Measurements from ENCODE around the gene EDAR. TPM values are rescaled to one million over a fixed set of nuclear protein-coding genes. Genes with fewer than 3 reads are reported as not detected.

The EDAR gene
- total and polyA plus RNA-seq, 10 of the 15 experiments (the other 5 are each of a cell fraction or from before 2014, with no cell fraction given): 0.04 TPM; not detected in 9

DNA sequence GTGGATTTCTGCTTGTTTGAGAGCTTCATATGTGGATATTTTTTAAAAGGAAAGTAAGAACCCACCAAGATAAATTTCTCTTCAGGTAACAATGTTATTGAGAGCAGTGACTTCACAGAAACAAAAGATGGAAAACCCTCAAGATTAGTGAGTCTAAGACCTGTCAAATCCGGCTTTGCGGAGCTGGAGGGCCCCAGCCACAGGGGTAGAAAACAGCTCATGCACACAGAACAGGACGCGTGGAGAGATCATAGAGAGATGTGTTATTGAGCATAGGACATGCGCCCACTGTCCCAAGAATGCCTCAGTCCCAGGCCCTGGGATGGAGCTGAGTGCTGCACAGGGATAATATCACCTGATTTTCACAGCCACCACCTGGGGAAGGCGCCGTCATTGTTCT, 21.3 kb downstream of the EDAR start:
- ChIA-PET RAD21 (ENCODE audit: unreplicated experiment) (no interaction called here), CTCF (no interaction called here), SMC1A (ENCODE audit: uncharacterized antibody, unreplicated experiment) (interaction anchor here (1.2 kb wide), 1 partner anchor 18 kb away, joined by 4 read pairs; no protein-coding TSS in a partner anchor), POLR2A (no interaction called here)
- FAIRE-seq (no peak), ATAC-seq (no peak), DNase-seq (ENCODE audit: low read depth, low spot score) (no peak)
- 30% methylated on average over 7 of the region's 7 CpGs for WGBS (ENCODE audit: insufficient coverage, insufficient replicate concordance, low lambda C conversion rate, missing lambda C conversion rate)
- intact Hi-C loops (cut with micrococcal nuclease; ENCODE audit: unreplicated experiment): no loop called here
- H3K4me2 ChIP-seq (ENCODE audit: control insufficient read depth, insufficient read depth): no peak overlapping the region
- in situ Hi-C loops (cut with MboI): no loop called here
- no TSS peak for BruUV-seq (replicated peaks)
- H2AFZ ChIP-seq (ENCODE audit: control insufficient read depth, low read depth, low read length): no peak overlapping the region
- no peaks in the 10 kb centered on the region for H3K36me3 ChIP-seq (ENCODE audit: control insufficient read depth in 2 of 2, insufficient read depth in 2 of 2, low read length in 1 of 2)
- H3K4me1 ChIP-seq (ENCODE audit: control insufficient read depth, insufficient read depth, low read length): no peaks in the 10 kb centered on the region
- H3K27me3 ChIP-seq (replicated peaks in 1 of 2; ENCODE audit: control insufficient read depth in 2 of 2, insufficient read depth in 2 of 2, low read length in 1 of 2): peaks cover 0 to 3% of the 10 kb centered on the region in 2 experiments; a peak in 1 of 4 replicates
- no peaks in the 10 kb centered on the region for H3K9me3 ChIP-seq (replicated peaks; ENCODE audit: control insufficient read depth, insufficient read depth, low read length)
- no peak overlapping the region for H3K4me3 ChIP-seq
- H3K27ac ChIP-seq (ENCODE audit: control insufficient read depth, insufficient read depth): no peak overlapping the region
- H3K9ac ChIP-seq (ENCODE audit: control insufficient read depth, insufficient read depth, low read length): no peak overlapping the region
- no peaks in the 10 kb centered on the region for H3K79me2 ChIP-seq (ENCODE audit: control insufficient read depth, insufficient read depth, low read length)
- no peaks in the 10 kb centered on the region for H4K20me1 ChIP-seq (ENCODE audit: control insufficient read depth, insufficient read depth)
- TF ChIP-seq YY1 (IDR thresholded peaks at IDR 0.05; ENCODE audit: low read depth, low read length) (no peak), MYB (IDR thresholded peaks at IDR 0.05; ENCODE audit: borderline replicate concordance, low read depth, low read length) (no peak), CBX5 (IDR thresholded peaks at IDR 0.05; ENCODE audit: low read depth) (no peak), ETV6 (conservative IDR thresholded peaks at IDR 0.05 in 1 of 2, IDR thresholded peaks at IDR 0.05 in 1 of 2; ENCODE audit: borderline replicate concordance in 1 of 2, low read depth in 1 of 2) (no peak), MEF2B (IDR thresholded peaks at IDR 0.05; ENCODE audit: partially characterized antibody, poor library complexity, severe bottlenecking) (no peak), RUNX3 (IDR thresholded peaks at IDR 0.05; ENCODE audit: low read length) (no peak), BACH1 (IDR thresholded peaks at IDR 0.05; ENCODE audit: borderline replicate concordance) (no peak), SREBF2 (IDR thresholded peaks at IDR 0.05; ENCODE audit: low read length) (no peak), RELA (IDR thresholded peaks at IDR 0.05; ENCODE audit: borderline replicate concordance, partially characterized antibody) (no peak)
- TF ChIP-seq, protein P1, sequence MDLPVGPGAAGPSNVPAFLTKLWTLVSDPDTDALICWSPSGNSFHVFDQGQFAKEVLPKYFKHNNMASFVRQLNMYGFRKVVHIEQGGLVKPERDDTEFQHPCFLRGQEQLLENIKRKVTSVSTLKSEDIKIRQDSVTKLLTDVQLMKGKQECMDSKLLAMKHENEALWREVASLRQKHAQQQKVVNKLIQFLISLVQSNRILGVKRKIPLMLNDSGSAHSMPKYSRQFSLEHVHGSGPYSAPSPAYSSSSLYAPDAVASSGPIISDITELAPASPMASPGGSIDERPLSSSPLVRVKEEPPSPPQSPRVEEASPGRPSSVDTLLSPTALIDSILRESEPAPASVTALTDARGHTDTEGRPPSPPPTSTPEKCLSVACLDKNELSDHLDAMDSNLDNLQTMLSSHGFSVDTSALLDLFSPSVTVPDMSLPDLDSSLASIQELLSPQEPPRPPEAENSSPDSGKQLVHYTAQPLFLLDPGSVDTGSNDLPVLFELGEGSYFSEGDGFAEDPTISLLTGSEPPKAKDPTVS (IDR thresholded peaks at IDR 0.05; ENCODE audit: low read depth, low read length): no peak
- TF ChIP-seq, protein P2, sequence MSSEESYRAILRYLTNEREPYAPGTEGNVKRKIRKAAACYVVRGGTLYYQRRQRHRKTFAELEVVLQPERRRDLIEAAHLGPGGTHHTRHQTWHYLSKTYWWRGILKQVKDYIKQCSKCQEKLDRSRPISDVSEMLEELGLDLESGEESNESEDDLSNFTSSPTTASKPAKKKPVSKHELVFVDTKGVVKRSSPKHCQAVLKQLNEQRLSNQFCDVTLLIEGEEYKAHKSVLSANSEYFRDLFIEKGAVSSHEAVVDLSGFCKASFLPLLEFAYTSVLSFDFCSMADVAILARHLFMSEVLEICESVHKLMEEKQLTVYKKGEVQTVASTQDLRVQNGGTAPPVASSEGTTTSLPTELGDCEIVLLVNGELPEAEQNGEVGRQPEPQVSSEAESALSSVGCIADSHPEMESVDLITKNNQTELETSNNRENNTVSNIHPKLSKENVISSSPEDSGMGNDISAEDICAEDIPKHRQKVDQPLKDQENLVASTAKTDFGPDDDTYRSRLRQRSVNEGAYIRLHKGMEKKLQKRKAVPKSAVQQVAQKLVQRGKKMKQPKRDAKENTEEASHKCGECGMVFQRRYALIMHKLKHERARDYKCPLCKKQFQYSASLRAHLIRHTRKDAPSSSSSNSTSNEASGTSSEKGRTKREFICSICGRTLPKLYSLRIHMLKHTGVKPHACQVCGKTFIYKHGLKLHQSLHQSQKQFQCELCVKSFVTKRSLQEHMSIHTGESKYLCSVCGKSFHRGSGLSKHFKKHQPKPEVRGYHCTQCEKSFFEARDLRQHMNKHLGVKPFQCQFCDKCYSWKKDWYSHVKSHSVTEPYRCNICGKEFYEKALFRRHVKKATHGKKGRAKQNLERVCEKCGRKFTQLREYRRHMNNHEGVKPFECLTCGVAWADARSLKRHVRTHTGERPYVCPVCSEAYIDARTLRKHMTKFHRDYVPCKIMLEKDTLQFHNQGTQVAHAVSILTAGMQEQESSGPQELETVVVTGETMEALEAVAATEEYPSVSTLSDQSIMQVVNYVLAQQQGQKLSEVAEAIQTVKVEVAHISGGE (CRISPR knock-in tag; IDR thresholded peaks at IDR 0.05): no peak
